Ecto neural progenitor cell (in vitro differentiated cells): ENCODE data around the gene GNA12.

Experiments
- DNase-seq: peaks from one replicate; pipeline ENCODE4 v3.0.0-alpha.2; 2018; ENCODE audit warnings: low spot score

Gene GNA12

DNA sequence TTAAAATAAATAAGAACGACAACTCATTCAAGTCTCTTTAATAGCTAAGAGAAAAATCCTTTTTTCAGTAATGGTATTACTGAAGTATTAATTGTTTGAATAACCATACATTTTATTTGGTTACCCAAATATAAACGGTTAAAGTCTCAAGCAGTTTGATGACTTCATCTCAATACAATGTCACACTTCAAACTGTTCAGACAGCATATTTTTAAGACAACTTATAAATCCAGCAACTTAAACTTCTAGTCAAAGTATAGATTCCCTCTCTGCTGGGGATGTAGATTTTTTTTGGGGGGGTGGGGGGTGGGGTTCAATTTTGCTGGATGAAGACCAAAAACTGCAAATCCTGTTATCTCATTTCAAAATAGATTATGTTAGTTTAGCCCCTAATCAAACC lies 42.0 kb downstream of the GNA12 start:
- DNase-seq = no peak

DNA sequence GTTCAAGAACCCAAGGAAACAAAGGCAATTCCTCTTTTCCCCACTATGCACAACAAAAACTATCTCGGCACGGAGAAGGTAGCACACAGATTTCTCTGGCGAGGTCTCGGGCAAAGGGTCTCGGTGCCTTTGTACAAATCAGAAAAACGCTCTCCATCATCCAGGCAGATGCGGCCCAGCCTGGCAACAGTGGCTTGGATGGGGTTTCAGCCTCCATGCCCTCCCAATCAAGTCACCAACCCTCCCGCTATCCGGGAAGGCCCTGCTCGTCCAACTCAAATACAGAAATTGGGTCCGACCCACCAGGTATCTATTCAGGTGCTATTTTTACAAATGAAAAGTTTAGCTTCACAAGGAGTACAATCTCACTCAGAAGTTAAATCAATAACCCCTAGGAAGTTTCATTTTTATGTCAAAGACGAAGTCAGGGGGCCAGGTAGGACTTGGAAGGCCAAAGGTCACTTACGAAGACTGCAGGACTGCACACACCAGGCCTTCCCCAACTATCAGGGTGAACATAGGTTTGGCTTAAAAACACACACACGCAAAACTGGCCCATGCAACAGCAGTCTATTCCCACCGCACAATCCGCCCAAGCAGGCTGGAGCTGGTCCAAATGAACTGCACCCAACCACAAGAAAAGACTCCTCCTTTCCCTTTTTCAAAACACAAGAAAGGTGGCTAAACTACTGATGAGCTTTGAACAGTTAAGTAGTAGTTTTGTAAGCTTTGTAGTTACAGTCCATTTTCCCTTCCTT lies 43.0 kb downstream of the GNA12 start:
- DNase-seq = no peak

DNA sequence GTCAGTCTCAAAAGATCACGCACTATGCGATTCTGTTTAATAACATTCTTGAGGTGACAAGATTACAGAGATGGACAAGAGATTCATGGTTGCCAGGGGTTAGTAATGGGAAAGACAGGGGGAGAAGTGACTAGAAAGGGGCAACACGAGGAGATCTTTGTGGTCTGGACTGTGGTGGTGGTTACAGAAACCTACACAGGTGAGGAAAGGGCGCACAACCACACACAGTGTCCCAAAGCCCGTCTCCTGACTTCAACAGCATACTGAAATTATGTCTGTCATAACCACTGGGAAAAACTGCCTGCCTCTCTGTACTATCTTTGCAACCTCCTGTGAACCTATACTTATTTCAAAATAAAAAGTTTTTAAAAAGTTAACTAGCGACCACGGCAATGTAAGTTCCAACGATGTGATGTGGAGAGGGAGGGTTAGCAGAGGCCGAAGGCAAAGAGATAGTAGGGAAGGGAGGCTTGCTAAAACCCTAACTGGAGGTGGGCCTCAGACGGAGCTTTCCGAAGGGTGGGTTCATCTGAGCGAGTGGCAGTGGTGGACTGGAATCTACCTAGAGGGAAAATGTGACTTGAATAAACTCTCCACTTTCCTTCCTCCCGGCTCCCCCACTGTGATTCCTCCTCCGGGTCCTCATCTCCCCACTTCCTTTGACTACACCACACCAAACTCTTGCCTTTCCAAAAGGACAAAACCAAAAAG lies 43.7 kb downstream of the GNA12 start:
- no peak for DNase-seq

DNA sequence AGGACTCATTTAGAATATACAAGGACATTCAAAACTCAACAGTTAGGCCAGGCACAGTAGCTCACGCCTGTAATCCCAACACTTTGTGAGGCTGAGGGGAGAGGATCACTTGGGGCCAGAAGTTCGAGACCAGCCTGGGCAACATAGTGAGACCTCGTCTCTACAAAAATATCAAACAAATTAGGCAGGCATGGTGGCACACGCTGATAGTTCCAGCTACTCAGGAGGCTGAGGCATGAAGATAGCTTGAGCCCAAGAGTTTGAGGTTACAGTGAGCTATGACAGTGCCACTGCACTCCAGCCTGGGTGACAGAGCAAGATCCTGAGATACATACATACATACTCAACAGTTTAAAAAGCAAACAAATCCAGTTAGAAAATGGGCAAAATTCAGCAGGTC lies 44.9 kb downstream of the GNA12 start:
- no peak for DNase-seq

DNA sequence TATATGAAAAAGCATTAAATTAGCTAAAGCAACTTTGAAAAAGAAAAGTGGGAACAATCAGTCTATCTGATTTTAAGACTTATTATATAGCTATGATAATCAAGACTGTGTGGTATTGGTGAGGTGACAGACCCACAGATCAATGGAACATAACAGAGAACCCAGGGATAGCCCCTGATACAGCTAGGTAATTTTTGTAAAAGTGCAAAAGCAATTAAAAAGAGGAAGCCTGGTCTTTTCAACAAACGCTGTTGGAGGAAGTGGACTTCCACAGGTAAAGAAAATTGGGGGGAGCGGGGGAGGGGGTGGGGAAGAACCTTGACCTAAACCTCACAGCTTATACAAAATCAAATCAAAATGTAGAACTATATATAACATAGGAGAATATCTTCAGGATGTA lies 45.4 kb downstream of the GNA12 start:
- DNase-seq = no peak

DNA sequence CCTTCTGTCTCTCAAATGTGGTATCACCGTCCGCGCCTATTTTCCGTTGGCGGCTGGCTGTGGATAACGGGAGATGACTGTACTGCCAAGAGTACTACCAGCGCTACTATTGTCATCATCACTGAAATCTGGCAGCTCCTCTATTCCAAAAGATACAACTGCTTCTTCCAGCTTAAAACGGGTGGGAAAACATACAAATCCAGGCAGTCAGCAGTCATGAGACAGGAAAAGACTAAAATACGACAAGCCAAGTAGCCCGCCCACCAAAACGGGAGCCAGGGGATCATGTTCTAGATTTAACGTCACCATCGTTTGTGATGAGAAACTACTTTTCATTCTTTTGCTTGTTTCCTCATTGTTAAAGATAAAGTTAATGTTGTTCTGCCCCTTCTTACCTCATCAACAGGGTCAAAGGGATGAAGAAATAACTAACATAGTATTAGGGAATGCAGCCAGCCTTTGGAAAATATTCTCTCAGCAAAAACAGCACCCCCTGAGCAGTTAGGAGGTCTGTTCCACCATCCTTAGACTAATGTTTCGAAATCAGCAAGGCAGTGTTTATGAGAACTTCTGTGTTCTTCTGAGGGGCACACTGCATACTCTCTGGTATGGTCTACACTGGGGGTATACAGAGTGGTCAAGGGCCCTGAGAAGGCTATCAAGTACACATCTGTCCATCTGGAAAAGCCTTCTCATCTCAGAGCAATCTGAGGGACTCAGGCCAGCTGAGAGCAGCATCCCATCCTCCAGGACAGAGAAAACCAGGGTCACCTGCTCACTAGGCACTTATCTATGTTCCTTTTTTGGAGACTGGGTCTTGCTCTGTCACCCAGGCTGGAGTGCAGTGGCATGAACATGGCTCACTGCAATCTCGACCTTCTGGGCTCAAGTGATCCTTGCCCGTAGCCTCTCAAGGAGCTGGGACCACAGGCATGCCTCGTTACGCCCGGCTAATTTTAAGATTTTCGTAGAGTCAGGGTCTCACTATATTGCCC lies 47.5 kb downstream of the GNA12 start:
- no peak for DNase-seq

DNA sequence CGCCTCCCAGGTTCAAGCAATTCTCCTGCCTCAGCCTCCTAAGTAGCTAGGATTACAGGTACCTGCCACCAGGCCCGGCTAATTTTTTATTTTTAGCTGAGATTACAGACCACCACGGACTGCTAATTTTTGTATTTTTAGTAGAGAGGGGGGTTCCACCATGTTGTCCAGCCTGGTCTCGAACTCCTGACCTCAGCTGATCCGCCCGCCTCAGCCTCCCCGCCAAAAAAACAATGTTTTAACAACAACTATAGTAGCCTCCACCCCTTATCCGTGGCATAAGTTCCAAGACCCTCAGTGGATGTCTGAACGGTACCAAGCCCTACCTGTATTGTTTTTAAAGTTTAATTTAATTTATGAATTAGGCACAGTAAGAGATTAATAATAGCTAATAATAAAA lies 48.2 kb downstream of the GNA12 start:
- DNase-seq = no peak

DNA sequence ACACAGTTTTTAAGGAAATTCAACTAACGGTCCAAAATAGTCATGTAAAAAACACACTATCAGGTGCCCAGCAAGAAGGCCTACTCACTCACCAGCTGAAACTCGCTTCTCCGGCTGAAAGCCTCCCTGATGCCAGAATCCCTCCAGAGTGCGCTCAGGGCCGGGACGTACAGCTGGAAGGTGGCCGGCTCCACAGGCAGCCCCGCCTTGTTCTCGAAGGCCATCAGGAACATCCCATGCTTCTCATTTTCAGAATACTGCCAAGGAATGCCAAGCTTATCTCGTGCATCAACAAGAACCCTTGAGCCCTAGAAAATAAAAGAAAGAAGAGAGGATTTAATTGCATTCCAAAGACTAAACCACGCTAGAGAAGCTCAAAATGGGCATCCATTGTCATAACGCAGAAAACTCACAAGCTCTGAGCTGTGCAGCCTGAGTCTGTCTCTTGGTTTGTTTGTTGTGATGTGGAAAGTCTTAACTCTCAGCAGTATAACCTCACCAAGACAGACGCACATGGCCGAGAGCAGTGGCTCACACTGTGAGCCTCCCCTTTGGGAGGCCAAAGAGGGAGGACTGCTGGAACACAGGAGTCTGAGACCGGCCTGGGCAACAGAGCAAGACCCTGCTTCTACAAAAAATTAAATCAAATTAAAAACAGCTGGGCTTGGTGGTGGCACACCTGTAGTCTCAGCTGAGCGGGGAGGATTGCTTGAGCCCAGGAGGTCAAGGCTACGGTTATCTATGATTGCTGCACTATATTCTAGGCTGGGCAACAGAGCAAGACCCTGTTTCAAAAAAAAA lies 49.1 kb downstream of the GNA12 start:
- DNase-seq = no peak

DNA sequence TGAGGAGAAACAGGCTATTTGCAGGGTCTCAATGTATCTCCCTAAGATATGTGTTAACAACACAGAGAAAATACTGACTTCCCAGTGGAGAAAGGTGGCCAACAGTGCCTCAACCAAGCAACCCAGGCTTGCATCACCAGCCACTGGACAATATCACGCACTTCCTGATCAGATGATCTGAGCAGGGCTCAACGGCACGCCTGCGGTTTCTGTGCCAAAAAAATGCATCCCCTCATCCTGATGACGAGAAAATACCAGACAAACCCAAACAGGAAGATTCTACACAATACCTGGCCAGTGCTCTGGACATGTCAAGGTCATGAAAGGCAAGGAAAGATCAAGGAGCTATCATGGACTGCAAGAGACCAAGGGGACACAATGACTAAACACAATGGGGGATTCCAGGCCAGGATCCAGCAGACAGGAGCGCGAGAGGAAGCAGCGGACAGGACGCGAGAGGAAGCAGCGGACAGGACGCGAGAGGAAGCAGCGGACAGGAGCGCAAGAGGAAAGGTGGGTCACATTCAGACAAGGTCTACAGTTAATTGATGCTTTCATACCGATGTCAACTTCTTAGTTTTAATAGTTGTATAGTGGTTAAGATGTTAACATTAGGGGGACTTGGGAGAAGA lies 51.1 kb downstream of the GNA12 start:
- no peak for DNase-seq

DNA sequence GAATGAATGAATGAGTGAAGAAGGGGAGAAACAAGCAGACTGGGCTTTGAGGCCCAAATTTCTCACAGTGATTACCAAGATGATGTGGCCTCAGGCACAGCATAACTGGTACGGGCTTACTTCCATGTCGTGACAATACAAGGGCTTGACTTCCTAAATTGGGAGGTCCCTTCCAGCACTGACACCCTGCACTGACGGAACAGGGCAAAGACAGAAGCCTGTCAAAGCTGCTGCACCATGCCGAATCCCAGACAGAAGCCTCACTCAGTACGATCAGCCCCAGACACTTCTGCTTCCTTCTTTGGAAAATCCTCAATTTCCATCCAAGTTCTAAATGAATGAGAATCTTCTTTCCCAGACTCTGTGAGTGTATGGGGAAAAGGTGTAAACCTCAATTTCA lies 51.9 kb downstream of the GNA12 start:
- no peak for DNase-seq

DNA sequence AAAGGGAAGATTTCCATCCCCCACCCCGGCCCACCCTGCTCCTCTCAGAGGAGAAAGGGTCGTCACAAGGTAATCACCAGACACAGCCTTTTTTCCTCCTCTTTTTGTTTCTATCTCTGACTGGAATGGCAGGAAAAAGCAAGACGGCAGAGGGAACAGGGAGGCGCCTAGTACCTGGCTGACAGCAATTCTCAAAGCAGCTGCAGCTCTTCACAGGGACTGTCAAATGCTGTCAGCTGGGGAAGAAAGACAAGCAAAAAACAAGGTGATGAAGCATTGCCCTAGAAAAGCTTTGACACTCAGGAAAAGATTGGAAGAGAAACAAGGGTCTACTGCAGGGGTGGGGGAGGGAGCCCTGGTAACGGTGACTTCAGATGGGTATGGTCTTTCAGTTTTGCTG lies 52.7 kb downstream of the GNA12 start:
- no peak for DNase-seq

DNA sequence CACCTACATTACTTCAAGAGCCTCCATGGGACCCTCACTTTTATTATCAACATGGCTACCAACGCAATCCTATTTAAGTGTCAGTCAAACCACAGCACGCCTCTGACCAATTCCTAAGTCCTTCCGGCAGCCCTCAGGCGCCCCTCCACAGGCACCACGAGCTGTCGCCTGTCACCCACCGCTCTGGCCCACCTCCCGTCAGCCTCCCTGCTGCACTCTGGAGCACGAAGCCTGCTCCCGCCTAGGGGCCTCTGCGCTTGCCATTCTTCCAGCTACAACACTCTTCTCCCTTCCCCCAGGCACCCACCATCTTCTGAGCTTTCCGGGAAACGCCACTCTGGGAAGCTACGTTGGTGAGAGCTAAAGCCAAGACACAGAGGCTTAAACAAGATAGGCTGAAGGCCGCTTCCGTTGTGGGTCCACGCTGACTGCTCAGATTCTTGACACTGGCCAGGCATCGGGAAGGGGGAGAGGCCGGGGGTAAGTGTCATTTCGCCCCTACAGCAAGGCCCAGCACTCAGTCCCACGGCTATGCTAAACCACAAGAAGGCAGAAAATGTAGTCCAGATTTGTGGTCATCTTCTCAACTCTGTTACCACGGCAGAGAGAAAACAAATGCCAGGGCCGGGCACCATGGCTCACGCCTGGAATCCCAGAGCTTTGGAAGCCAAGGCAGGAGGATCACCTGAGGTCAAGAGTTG lies 56.7 kb downstream of the GNA12 start:
- no peak for DNase-seq

DNA sequence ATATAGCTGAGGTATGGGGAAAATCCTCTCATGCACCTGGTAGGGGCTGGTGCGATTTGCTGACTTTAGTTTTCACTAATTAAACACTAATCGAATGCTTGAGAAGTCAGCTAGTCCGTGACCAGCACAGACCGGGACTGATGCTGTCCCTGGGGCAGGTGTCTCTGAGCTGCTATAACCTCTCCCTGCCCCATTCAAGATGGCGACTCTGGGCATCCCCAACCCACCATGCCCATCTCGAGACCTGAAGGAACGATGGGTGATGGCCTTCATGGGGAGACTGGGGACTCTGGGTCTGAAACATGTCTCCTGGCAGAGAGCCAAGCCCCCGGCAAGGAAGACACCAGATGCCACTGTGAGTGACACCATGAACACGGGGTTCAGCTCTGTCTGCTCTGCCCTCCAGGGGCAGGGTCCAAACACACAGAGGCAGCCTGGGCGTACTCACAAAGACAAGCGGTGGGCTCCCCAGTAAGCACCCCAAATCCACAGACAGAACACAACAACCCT lies 57.4 kb downstream of the GNA12 start:
- no peak for DNase-seq

DNA sequence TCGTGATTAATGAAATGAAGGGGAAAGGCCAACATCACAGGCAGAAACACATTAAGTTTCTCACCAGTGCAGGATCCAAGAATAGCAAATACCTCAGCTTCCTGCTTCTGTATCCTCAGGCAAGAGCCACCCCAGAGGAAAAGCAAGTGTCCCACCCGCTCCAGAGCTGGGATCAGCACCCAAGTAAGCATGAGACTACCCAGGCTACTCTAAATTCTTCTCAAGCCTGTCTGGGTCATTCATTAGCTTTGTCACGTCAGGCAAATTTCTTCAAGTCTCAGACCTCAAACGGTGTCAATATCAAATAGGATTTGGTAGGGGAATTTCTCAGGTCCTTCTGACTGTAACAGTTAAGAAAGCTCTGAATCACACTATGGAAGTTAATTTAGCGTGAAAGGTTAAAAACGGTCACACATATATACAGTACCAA lies 59.0 kb downstream of the GNA12 start:
- DNase-seq = no peak

DNA sequence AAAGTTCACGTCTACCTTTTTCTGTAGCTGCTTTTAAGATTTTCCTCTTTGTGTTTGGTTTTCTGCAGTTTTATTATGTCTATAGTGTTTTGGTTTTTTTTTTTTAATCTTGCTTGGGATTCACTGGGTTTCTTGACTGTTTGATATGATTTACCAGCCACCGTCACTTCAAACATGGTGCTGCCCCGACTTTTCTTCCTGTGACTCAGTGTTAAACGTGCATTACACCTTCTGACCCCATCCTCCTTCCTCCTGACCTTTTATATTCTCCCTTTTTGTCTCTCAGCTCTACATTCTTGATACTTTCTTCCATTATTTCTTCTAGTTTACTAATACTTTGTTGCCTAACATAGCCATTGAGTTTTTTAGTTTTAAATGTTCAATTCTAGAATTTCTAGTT lies 61.5 kb downstream of the GNA12 start:
- no peak for DNase-seq

DNA sequence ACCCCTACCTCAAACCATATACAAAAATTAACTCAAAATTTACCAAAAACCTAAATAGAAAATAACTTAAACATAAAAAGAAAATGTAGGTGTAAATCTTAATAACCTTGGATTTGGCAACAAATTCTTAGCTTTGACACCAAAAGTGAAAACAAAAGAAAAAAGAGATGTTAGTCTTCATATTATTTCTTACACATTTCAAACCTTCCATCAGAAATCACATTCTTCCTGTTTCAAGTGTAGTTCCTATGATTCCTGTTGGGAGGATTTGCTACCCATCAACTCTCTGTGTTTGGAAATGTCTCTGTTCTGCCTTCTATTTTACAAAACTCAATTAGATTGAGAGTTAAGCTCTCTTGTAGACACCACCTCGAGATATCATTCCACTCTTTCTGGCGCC lies 62.0 kb downstream of the GNA12 start:
- no peak for DNase-seq

DNA sequence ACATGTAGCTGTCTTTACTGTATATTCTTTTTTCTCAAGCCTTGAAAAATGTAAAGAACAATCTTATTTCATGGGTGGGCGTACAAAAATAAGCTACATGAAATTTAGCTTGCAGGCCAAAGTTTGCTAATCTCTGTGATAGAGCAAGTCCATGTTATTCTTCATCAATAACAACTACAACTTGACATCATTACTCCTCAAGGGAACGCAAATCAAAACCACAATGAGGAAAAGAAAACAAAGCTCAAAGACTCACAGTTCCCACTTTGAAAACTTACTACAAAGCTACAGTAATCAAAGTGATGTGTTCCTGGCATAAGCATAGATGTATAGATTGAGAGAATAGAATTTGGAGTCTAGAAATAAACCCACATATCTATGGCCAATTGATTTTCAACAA lies 62.5 kb downstream of the GNA12 start:
- no peak for DNase-seq

DNA sequence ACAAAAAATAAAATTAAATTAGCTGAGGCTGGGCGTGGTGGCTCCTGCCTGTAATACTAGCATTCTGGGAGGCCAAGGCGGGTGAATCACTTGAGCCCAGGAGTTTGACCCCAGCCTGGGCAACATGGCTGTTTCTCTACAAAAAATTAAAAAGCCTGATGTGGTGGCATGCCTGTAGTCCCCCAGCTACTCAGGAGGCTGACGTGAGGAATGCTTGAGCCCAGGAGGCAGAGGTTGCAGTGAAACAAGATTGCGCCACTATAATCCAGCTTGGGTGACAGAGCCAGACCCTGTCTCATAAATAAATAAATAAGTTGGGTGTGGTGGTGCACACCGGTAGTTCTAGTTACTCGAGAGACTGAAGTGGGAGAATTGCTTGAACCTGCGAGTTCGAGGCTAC lies 65.1 kb downstream of the GNA12 start:
- no peak for DNase-seq

DNA sequence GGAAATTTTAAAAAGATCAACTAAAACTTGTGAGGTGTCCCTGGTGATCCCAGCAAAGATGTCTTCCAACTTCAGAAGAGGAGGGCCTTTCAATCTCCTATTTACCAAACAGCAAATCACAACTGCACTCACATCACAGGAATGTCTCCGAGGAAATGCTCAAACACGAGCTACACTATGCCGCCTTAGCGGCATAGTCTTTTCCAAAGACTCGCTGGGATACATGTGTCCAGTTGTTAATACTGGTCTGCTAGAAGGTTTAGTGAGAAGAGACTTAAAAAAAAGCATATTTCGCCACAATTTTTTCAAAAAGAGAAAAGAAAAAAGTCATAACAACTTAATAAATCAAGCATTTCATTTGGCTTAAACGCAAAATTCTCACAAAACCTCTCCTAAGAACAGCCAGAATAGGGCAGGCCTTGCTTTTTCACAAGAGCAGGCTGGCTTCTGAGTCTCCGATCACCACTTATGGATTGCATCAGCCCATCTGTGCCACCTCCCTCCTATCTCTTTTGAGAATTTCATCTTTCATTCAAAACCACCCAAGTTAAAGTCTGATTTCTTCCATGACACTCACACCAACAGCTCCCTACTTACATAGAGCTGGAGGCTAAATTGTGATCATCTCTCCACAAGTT lies 66.1 kb downstream of the GNA12 start:
- DNase-seq = no peak

DNA sequence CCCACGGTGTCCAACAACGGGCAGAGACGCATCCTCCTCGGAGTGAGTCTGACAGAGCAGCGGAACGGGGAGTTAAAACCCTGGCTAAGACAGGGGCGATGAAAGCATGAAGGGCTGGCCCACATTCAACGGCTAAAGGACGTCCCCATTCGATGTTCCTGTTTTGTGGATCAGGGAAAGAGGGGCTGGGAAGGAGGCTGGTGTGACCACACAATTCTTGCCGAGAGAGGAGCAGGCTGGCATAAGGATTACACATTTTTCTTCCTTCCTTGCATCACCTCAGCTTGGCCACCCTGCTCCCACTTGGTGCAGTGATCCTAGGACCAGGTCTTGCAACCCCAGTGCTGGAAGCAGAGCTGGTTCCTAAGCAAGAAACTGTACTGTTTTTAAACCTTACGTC lies 67.7 kb downstream of the GNA12 start:
- no peak for DNase-seq
